Natural killer cell treated with Interleukin-12 subunit alpha and Interleukin-12 subunit beta and Interleukin-15 and Interleukin-18, amount 100 ng/mL, for 72 hours (primary cell): Measurements from ENCODE around the gene RNGTT. TPM values are rescaled to one million over a fixed set of nuclear protein-coding genes. Genes with fewer than 3 reads are reported as not detected.

Experiments
- ATAC-seq, 2 donors: fragments of 150-1000 bp; cut with Tn5 transposase in 1 of 2; sonication (Bioruptor Pico), chemical (Tn5 transposase) in 1 of 2; 2 replicates each; pipeline ENCODE4 v1.10.0; 2021
- DNase-seq: peaks from one replicate; pipeline ENCODE4 v3.0.0; 2022; ENCODE audit warnings: low spot score
- H3K27ac Mint-ChIP-seq, 2 donors: 1 replicate in 1 of 2; 2 replicates in 1 of 2; pipeline ENCODE4 v1.8.0; 2022; ENCODE audit warnings: mixed read lengths in 2 of 2, mild to moderate bottlenecking in 1 of 2, moderate library complexity in 1 of 2
- H3K27me3 Mint-ChIP-seq, 2 donors: 1 replicate in 1 of 2; 2 replicates in 1 of 2; pipeline ENCODE4 v1.8.0; 2022; ENCODE audit warnings: mixed read lengths in 2 of 2
- H3K36me3 Mint-ChIP-seq: one replicate; pipeline ENCODE4 v1.8.0; 2022; ENCODE audit warnings: mixed read lengths
- H3K4me1 Mint-ChIP-seq, 2 donors: 1 replicate in 1 of 2; 2 replicates in 1 of 2; pipeline ENCODE4 v1.8.0; 2022; ENCODE audit warnings: low read depth in 2 of 2, mixed read lengths in 2 of 2, mild to moderate bottlenecking in 1 of 2
- H3K4me3 Mint-ChIP-seq: one replicate; pipeline ENCODE4 v1.8.0; 2022; ENCODE audit warnings: mixed read lengths
- H3K9me3 Mint-ChIP-seq: 2 replicates; pipeline ENCODE4 v1.8.0; 2022; ENCODE audit warnings: mixed read lengths
- total RNA-seq, 2 donors: library from RNA; stranded (reverse); gene quantifications; one replicate each; pipeline ENCODE4 v1.2.3, GENCODE V29; 2022

The RNGTT gene
- total RNA-seq, 2 donors from 2014 or later: 26.9 to 36.4 TPM

GRCh38 chr6:88567696-88568095 is 395.7 kb downstream of the RNGTT start:
- Mint-ChIP-seq H3K9me3 (peaks cover 7% of the 10 kb centered on the region), H3K36me3 (no peaks in the 10 kb centered on the region), H3K4me1 (no peaks in the 10 kb centered on the region), H3K4me3 (no peak overlapping the region), H3K27me3 (peaks cover 7% of the 10 kb centered on the region in 2 donors), H3K27ac (no peak overlapping the region)
- ATAC-seq (no peak), DNase-seq (no peak)

- ATAC-seq (no peak), DNase-seq (no peak)
- no peaks in the 10 kb centered on the region for H3K36me3 Mint-ChIP-seq
- H3K27ac Mint-ChIP-seq: no peak overlapping the region
- H3K9me3 Mint-ChIP-seq: peaks cover 7% of the 10 kb centered on the region
- no peaks in the 10 kb centered on the region for H3K4me1 Mint-ChIP-seq
- H3K4me3 Mint-ChIP-seq: no peak overlapping the region
- H3K27me3 Mint-ChIP-seq: peaks cover 7% of the 10 kb centered on the region in 2 donors
Observed at GRCh38 chr6:88566746-88567534, 396.5 kb downstream of the RNGTT start.

DNA sequence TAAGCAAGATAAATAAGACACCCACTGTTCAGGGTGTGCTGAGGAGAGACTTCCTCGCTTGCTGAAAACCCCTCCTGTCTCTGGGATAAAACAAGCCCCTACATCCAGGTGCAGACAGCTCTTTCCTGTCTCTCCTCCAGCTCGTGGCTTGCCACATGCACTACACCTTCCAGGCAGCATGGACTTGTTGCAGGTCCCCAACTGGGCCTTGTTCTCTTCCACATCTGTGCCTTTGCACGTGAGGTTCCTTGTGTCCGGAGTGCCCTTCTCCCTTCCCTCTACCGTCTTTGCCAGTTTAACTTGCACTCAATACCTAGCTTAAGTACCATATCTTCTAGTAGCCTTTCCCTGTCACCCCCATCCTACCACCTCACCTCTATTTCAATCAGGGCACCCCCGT is 397.6 kb downstream of the RNGTT start:
- DNase-seq (no peak), ATAC-seq (peak in 1 of 2 donors; percentile 16)
- Mint-ChIP-seq H3K27me3 (peaks cover 7% of the 10 kb centered on the region in 2 donors), H3K27ac (no peak overlapping the region), H3K4me1 (no peaks in the 10 kb centered on the region), H3K36me3 (no peaks in the 10 kb centered on the region), H3K4me3 (no peak overlapping the region), H3K9me3 (peaks cover 7% of the 10 kb centered on the region)

GRCh38 chr6:88565409-88565811 is 398.0 kb downstream of the RNGTT start:
- Mint-ChIP-seq H3K9me3 (peaks cover 7% of the 10 kb centered on the region), H3K27ac (no peak overlapping the region), H3K36me3 (no peaks in the 10 kb centered on the region), H3K4me1 (no peaks in the 10 kb centered on the region), H3K27me3 (peaks cover 7% of the 10 kb centered on the region in 2 donors), H3K4me3 (no peak overlapping the region)
- DNase-seq (no peak), ATAC-seq (peak in 1 of 2 donors; percentile 7)

GRCh38 chr6:88563277-88563625 is 400.2 kb downstream of the RNGTT start:
- Mint-ChIP-seq H3K4me3 (no peak overlapping the region), H3K27me3 (peaks cover 7% of the 10 kb centered on the region in 2 donors), H3K9me3 (no peaks in the 10 kb centered on the region), H3K4me1 (no peaks in the 10 kb centered on the region), H3K27ac (no peak overlapping the region), H3K36me3 (no peaks in the 10 kb centered on the region)
- DNase-seq: no peak
- ATAC-seq: no peak

DNA sequence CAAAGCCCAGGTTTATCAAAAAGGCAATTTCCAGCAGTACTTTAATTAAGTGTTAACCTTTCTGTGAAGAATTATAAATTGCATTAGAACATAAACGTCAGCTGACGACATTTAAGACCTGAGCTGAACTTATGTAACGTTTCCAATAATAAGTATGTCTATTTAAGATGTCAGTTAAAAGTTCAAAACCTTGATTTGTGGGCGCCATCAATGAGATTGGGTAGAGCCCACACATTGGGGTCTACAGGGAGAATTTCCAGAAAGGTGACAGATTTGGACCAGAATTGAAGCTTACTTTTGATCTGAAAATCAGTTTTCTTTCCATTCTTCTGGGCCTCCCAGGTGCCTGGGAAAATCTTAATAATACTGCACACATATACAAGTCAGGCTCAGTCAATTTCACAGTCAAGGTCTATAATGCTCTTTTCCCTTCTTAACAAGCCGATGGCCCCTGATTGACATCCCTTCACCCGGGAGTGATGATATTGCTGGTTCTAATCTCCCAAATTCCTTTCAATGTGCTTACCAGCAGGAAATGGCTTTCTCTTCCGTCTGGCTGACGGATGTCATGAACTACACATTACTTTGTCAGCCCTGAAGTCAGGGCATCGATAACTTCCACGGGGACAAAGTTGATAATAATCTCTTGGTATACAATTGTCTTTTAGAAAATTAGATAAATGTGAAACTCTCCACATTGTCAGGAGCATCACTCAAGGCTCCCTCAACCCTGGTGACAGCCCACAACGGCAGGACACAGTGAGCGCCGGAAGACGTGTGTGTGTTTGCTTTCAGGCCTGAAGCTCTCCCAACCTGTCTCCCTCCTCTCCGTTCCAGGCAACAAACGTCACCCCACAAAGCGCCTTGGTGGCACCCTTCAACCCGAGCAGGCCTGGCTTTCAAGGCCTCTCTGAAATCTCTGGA is 400.8 kb downstream of the RNGTT start:
- peaks cover 7% of the 10 kb centered on the region in 2 donors for H3K27me3 Mint-ChIP-seq
- no peak for DNase-seq
- ATAC-seq: no peak
- no peak overlapping the region for H3K4me3 Mint-ChIP-seq
- H3K36me3 Mint-ChIP-seq: no peaks in the 10 kb centered on the region
- H3K9me3 Mint-ChIP-seq: no peaks in the 10 kb centered on the region
- no peaks in the 10 kb centered on the region for H3K4me1 Mint-ChIP-seq
- no peak overlapping the region for H3K27ac Mint-ChIP-seq

GRCh38 chr6:88561954-88562315 is 401.5 kb downstream of the RNGTT start:
- peaks cover 7% of the 10 kb centered on the region in 2 donors for H3K27me3 Mint-ChIP-seq

GRCh38 chr6:88561034-88561953 is 402.1 kb downstream of the RNGTT start:
- H3K9me3 Mint-ChIP-seq: no peaks in the 10 kb centered on the region
- ATAC-seq (no peak), DNase-seq (no peak)
- H3K4me3 Mint-ChIP-seq: no peak overlapping the region
- H3K36me3 Mint-ChIP-seq: no peaks in the 10 kb centered on the region
- H3K4me1 Mint-ChIP-seq: no peaks in the 10 kb centered on the region
- H3K27ac Mint-ChIP-seq: no peak overlapping the region
- peaks cover 7% of the 10 kb centered on the region in 2 donors for H3K27me3 Mint-ChIP-seq

More at GRCh38 chr6:88561954-88562315, 401.5 kb downstream of the RNGTT start:
- ATAC-seq (no peak), DNase-seq (no peak)
- H3K36me3 Mint-ChIP-seq: no peaks in the 10 kb centered on the region
- no peaks in the 10 kb centered on the region for H3K9me3 Mint-ChIP-seq
- no peak overlapping the region for H3K4me3 Mint-ChIP-seq
- no peak overlapping the region for H3K27ac Mint-ChIP-seq
- H3K4me1 Mint-ChIP-seq: no peaks in the 10 kb centered on the region

Other genes starting within 250 kb of the RNGTT start
- 100 to 1,000 TPM in 1 of 2 donors, 10 to 100 TPM in 1; 38.2 to 102 TPM for gene PNRC1, start 117.1 kb upstream of the RNGTT start, total RNA-seq
- gene SRSF12, start 154.5 kb upstream of the RNGTT start, total RNA-seq: under 1 TPM; 0.14 to 0.17 TPM
- 1 to 10 TPM; 3.8 to 6.2 TPM for gene PM20D2, start 182.4 kb upstream of the RNGTT start, total RNA-seq